ENCODE data around the gene NXF1.
"Not testable (repeated sequence)": the region's sequence is repeated elsewhere in the genome, so short reads cannot be mapped to it uniquely, and the experiment has no call there.

The NXF1 gene

DNA sequence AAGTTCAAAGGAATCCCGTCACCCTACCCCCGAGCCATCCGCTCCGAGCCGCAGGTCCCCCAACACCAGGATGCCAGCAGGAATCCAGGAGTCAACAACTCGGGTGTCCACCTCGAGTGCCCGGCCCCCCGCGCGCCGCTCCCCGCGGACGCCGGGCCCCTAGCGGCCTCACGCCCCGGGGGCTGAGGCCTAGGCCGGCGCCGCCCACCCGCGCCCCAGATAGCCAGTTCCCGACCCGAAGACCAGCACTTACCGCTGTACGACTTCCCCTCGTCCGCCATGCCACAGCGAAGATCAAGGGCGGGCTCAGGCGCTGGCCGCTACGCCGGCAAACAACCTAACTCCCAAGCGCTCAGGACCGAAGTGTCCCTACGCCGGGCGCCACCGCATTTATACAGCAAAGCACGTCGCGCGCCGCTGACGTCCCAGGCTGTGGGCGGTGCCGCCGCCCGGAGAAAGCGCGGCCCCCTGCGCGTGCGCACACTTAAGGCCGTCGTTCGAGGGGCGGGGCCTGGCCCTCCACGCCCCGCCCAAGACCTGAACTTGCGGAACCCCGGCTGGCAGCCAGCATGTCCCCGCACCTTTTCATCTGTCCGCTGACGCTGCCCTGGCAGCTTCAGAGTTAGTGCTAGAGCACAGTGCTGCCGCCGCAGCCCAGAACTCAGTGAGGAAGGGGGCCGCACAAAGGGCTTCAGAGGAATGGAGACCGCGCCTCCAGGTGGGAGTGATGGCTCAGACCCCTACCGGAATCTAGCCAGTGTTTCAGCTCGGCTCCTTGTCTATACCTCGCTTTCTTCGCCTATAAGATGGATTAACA, at the start of gene NXF1:
TSS of gene NXF1 (minus strand) at position 365 of the 817 bp plus-strand sequence. CDS start at position 281, 84 bp downstream.
- peak; percentile 88 to 95 for DNase-seq

DNA sequence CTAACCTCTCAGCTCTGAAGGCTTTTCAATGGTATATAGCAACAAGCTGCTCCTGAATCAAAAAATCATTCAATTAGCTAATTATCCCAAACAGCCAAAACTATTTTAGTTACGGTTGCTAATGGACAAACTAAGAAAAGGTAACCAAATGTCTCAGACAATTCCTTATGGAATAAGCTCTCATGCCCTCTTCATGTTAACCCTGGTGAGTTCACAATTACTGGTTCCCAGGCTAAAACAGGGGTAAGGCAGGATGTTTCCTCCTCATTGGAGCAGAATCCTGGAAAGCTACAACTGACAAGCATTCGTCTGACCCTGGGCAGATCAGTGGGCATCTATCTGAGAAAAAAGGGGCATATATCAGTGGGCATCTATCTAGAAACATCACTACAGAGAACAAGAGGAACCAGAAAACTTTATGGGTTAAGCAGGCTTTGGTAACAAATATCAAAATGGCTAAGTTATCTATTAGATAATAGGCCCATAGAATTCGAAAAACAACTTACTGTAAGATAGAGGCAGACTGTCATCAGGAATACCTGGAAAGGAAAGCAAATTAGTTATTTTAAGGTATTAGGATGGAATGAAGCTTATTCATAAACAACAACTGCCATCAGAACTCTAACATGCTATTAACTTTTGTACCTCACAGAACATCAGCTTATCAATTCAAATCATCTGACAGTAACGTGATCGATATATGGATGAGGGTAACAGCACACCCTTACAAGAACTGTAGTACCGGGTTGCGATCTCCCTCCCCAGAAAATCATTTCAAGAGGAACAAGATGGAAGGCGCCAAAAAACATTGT, 49.0 kb upstream of the NXF1 start:
- DNase-seq, result no peak

DNA sequence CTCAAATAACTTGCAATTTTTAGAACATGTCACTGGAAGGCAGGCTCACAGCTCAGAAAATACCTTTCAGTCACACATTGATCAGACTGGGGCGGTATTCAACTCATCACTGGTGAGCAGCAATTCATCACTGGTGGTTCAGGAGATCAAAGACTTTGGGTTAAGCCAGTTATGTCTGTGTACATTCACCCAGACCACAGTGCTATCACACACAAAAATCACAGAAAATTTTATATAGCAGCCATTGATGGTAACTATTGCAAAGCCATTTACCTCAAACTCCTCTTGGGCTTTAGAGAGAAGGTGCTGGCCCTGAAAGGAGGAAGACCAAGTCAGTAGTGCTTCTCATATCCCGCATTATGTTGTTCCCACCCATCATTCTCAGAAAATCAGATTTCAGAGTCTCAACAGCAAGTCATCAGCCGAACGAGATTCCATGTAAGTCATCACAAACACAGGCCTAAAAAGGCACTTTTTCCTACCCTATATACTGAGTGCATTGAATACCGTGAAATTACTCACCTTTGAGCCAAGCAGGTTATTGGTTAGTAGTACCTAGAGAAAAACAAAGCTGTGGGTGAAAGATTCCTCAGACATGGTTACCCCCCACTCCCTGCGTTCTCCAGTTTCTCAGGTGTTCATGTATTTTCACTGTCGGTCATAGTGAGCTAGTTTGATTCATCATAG, 48.2 kb upstream of the NXF1 start:
- DNase-seq, result no peak

DNA sequence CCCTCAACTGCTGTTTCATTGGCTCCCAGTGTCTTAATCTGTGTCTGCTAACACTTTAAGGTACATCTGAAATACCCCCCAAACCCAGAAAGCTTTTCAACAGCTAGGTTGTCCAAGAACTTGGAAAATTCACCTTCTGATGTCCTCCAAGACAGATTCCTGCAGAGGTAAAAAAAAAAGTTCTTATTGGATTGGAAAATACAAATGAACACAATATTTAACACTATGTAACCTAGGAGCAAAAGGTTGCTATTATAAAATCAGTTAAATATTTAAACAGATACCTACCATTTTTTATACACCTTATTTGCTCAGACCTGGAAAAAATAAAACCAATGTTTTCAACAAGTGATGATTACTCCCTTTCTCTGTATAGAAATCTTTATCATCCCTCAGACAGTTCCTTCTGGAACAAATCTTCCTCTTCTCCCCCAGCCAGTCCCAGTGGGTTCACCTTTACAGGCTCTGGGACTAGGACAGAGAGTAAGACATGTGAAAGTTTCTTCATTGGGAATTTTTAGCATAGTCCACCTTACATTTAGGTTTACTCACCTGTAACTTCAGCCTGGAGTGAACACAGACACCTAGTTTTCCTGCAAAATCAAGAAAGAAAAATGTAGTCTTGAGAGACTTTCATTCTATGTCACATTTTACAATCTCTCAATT, 47.4 kb upstream of the NXF1 start:
- no peak for DNase-seq

DNA sequence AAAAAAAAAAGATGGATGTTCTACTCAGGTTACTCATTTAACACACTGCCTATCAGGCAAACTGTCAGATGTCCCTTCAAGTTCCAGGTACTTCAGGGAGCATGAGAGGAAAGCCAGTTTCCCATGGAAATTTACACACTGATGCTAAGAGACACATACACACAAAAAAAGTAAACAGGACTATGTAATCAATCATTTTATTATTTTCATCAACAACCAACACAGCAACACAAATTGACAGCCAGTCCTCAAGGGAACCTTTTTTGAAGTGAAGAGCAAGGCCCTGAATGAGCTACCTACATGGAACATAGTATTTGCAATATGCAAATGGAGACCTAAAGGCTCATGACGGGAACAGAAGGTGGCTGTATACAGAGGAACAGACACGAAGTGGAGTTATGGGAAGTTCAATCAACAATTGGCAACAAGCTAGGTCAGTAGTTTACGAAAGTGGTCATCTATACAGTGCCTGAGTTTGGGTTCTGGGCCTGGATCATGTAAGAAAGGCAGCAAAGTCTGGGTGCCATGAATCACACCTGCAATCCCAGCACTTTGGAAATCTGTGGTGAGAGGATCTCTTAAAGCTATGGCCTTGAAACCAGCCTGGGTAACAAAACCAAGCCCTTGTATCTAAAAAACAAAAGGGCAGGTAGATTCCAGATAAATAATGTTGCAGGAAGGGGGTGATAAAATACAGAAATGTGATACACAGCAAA, 46.7 kb upstream of the NXF1 start:
- no peak for DNase-seq

DNA sequence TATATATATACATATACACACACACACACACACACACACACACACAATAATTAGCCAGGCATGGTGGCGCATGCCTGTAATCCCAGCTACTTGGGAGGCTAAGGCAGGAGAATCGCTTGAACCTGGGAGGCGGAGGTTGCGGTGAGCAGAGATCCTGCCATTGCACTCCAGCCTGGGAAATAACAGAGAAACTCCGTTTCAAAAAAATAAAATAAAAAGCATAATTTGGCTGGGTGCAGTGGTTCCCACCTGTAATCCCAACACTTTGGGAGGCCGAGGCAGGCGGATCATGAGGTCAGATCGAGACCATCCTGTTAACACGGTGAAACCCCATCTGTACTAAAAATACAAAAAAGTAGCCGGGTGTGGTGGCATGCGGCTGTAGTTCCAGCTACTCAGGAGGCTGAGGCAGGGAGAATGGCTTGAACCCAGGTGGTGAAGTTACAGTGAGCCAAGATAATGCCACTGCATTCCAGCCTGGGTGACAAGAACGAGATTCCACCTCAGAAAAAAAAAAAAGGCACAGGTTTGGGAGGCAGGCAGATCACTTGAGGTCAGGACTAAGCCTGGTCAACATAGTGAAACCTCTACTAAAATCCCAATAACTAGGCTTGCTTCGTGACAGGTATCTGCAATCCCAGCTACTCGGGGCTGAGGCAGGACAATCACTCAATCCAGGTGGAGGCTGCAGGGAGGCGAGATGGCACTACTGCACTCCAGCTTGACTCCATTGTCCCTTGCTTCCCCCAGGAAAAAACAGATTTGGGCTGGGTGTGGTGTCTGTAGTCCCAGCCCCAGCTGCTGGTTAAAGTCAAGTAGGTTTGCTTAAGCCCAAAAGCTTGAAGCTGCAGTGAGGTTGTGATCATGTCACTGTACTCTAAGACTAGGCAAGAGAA, 45.9 kb upstream of the NXF1 start:
- DNase-seq, result peak in 1 of 2 experiments; percentile 19

DNA sequence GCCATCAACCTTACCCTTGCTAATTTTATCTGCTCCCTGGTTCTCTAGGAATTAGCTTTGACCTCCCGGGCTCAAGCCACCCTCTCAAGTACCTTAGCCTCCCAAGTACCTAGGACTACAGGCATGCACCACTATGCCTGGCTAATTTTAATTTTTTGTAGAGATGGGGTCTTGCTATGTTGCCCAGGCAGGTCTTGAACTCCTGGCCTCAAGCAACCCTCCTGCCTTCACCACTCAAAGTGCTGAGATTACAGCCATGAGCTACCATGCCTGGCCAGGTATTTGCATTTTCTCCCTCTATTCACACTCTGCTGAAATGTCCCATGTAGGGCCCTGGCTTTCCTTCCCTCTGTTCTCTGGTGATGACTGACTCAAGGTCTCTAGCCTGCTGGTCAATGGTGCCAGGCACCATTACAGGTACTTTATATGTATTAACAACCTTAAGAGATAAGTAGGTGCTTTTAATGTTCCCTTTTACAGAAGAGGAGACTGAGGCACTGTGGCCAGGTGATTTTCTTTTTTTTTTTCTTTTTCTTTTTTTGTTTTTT, 42.6 kb upstream of the NXF1 start:
- no peak for DNase-seq

DNA sequence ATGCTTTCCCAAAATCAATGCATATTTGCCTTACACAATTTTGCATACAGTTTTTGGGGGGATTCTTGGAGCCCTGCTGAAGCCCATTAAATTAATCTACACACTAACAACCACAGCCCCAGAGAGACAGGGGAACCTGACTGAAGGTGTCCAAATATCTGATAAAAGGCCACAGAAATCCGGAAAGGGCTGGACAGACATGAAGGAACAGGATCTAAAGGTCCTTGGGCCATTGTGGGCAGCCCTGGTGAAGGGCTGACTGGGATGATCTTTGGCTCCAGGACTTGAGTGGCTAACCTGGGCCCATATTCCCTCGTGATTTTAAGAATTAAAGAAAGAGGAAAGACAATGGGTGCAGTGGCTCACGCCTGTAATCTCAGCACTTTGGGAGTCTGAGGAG, 40.9 kb upstream of the NXF1 start:
- no peak for DNase-seq

DNA sequence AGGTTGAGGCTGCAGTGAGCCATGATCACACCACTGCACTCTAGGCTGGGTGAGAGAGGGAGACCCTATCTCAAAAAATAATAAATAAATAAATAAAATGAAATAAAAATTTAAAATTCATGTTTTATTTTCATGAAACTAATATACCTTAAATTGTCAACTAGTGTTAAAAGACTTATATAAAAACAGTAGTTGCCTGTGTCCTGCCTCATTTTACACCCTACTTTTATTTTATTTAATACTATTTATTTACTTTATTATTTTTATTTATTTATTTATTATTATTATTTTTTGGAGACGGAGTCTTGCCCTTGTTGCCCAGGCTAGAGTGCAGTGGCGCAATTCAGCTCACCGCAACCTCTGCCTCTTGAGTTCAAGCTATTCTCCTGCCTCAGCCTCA, 38.9 kb upstream of the NXF1 start:
- DNase-seq, result no peak

DNA sequence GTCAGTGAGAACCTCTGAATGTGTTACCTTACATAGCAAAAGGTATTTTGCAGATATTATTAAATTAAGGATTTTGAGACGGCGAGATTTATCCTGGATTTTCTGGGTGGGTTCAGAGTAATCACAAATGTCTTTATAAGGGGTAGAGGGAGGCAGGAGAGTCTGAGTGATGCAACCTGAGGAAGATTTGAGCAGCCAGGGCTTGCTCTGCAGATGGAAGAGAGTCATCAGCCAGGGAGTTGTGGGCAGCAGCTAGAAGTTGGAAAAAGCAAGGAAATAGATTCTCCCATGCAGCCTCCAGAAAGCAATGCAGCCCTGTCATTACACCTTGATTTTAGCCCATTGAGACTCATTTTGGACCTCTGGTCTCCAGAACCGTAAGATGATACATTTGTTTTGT, 38.2 kb upstream of the NXF1 start:
- no peak for DNase-seq

DNA sequence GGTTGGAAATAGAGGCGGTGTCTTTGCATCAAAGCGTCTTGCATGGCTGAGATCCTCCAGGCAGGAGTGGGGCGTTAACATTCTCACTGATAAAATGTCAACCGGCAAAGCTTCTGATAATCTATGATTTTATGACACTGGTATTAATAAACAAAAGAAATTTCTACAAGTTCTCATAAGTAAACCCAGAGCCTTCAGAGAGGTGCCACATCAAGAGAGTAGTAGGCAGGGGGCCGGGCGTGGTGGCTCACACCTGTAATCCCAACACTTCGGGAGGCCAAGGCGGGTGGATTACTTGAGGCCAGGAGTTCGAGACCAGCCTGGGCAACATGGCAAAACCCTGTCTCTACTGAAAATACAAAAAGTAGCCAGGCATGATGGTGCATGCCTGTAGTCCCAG, 37.7 kb upstream of the NXF1 start:
- not testable (repeated sequence) for DNase-seq

DNA sequence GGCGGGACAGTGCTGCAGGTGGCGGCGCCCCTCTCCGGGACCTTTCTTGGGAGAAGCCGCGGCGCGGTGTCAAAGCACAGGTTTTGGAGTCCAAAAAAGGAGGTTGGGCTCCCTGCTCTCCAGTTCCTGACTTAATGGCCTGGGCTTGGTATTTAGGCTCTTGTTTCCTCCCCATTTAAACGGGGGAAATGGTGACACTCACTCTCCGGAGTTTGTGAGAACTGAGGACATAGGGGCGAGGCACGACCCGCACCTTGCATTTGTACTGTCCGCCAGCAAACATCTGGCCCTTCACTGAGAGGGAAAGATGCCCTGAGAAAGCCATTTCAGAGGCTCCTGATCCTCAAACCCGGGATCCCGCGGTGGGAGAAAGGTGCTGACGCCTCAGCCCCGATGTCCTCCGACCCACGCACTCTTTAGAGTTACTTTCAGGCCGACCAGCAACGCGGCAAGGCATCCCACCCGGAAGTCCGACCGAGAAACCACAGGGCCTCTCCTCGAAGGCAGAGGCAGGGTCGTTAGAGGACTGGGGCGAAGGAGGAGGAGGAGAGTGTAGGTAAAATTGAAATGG, 37.0 kb upstream of the NXF1 start:
- DNase-seq, result peak in 1 of 2 experiments; percentile 51

DNA sequence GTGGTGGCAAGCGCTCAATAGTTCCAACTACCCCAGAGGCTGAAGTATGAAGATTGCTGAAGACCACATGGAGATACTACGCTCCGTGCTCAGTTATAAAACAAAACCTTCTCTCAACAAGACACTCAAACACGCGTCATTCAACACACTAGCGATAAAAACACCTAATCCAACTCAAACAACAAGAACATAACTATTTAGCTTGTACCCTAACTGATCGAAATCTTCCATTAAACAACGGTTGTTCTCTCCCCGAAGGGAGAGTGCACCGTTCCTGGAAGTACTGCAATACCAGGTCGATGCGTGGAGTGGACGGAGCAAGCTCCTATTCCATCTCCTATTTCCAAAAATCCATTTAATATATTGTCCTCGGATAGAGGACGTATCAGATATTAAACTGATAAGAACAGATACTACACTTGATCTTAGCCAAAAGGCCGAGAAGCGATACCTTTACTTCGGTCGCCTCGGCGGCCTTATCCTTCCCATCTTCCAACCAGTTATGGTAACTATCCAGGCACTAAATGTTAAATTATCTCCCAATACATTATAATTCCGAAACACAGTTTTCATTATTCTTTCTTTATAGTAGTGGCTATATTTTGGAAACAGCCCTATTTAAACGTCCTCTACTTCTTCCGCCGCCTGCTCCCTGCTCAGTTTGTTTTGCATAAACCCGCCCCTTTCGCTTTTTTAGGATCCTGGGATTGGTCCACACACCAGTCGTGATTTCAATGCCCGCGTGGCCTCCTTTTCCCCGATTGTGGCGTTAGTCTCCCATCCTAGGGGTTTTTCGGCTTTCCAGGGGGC, 36.3 kb upstream of the NXF1 start:
- peak; percentile 92 to 97 for DNase-seq

DNA sequence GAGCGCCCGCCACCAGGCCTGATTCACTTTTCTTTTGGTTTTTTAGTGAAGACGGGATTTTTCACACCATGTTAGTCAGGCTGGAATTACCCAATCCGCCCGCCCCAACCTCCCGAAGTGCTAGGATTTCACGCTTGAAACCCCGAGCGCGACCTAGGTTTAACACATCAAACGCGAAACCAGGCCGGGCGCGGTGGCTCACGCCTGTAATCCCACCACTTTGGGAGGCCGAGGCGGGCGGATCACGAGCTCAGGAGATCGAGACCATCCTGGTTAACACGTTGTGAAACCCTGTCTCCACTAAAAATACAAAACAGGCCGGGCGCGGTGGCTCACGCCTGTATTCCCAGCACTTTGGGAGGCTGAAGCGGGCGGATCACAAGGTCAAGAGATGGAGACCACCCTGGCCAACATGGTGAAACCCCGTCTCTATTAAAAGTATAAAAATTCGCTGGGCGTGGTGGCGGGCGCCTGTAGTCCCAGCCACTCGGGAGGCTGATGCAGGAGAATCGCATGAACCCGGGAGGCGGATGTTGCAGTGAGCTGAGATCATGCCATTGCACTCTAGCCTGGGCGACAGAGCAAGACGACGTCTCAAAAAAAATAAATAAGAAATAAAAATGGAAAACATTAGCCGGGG, 35.6 kb upstream of the NXF1 start:
- peak; percentile 47 to 58 for DNase-seq

DNA sequence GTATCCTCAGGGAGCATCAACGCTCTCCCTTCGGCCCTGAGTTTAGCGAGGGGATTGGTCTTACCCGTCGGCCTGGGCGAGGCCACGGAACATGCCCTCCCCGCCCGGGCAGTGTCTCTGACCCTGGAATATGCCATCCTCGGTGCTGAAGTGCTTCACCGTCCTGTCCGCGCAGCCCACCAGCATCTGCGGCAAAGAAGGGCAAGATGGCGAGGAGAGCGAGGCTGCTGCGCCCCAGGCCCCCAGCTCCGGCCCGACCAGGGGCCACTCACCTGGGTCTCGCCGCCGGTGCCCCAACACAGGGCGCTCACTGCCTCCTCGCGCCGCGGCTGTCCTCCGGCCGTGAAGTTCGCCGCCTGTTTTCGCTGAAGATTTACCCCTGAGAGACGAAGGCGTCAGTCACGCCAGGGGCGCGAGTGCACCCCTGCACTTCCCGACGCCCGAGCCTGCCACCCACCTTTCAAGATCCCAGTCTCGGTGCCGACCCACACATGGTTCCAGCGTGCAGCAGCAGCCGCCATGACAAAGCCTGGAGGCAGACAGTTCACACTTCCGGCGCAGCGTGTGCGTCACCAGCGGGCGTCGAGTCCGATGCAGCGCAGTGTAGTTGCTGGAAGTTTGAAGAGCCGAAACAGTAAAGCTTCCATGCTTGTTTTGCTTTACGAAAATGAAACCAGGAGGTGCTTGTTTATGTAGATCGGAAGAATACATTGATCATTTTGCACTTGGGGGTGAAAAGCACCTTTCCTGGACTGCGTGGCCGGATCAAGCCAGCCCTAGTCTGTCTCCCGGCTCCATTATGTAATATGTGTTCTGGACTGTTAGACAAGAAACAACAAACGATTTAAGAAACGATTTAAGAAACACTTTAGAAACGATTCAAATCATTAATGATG, 34.1 kb upstream of the NXF1 start, which contains the start of gene WDR74:
TSS of gene WDR74 (minus strand) at position 541 of the 896 bp plus-strand sequence. CDS start at position 521, 20 bp downstream.
- peak; percentile 74 to 87 for DNase-seq

DNA sequence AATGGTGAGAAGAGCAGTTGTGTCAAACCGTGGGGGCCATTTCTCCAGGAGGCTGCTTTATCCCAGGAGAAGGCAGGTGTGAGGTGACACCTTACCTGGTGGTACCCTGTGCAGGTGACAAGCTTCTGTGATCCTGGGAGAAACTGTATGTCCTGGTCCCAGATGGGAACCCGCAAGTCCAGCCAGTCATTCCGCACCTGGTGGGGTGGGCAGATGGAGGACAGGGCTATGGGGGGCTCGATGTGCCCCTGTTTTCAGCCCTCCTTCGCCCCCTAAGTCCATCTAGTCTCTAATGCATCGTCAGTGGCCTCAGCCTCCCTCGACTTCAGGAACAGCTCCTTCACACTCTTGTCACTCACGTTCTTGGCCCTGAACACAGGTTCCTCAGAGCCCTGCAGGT, 30.1 kb upstream of the NXF1 start:
- no peak for DNase-seq

DNA sequence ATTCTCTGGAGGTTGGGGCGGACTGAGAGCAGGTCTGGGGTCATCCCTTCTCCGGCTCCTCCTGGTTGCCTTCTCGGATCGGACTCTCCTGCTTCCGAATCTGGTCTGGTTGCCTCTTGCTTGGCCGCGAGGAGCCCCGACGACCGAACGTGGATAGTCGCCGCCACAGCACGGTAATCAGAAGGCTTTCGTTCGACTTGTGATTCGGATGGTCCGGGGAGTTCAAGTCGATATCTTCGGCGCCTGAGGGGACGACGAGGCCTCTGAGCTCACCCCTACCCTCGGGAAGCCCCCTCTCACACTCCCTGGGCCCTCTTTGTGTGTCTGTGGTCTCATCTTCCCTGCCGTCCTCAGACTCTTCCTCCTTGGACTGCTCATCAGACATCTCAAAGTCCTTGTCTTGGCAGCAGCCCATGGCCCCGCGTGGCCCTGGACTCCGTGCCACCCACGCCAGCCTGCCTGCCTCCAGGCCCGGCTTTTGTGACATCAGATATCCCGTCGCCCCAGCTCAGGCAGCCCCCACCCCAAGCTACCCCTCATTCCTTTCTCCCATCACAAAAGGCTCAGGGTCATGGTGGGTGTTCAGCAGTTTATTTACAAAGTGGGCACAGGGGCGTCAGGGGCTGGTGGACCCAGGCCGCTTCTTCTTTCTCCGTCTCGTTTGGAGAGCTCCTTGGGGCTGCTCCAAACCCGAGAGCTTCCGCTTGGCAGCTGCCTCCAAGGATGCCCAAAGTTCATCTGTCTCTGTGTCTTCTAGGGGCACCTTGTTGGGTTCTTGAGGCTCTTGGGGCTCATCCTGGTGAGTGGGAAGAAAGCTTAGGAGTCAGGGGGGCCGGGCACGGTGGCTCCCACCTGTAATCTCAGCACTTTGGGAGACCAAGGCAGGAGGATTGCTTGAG, 27.3 kb upstream of the NXF1 start, which contains the start of gene TEX54:
TSS of gene TEX54 (minus strand) at position 506 of the 899 bp plus-strand sequence.
- DNase-seq, result no peak

Measured in NCI-H1930 (cell line).